K562 (cell line): ENCODE data around the gene BANF2. TPM values are rescaled to one million over a fixed set of nuclear protein-coding genes. Genes with fewer than 3 reads are reported as not detected.

Source experiments
- ATAC-seq: fragments of 200-7000 bp; cut with Tn5 transposase; 3 replicates; pipeline ENCODE4 v1.9.1; 2020; ENCODE audit warnings: moderate library complexity
- BruUV-seq: library from RNA; stranded (reverse); fragments of 400-500 nt; replicated peaks from 2 replicates; lab custom pipeline; 2021; lab: Mats Ljungman, UMichigan
- CTCF ChIA-PET: fragments of 300-600 bp; formaldehyde crosslinking; extraction: SDS; loops from one replicate; lab custom pipeline; 2021; ENCODE audit warnings: low intra/inter-chr PET ratio; lab: Yijun Ruan, JAX
- POLR2A ChIA-PET: fragments of 300-600, 350-650 bp; sonication (Branson Sonifier 250); formaldehyde crosslinking; extraction: SDS; loops from one replicate; lab custom pipeline; 2021; ENCODE audit warnings: antibody characterized with exemption, inconsistent platforms; lab: Yijun Ruan, JAX
- DNase-seq, 4 experiments: peaks; one replicate each; pipeline versions ENCODE4 v3.0.0 to v3.0.0-alpha.2; 2011 to 2018; ENCODE audit warnings: low spot score in 3 of 4, mixed read lengths in 3 of 4; ENCODE audit errors: extremely low read depth in 1 of 4
- FAIRE-seq: peaks from 2 replicates; lab custom pipeline; 2011; peaks lifted over from hg19 to GRCh38; lab: Jason Lieb, UNC
- H2AFZ ChIP-seq: 2 replicates; pipeline ENCODE4 v1.6.0; 2011; ENCODE audit warnings: low read depth, low read length, control low read depth, inconsistent platforms
- H3K27ac ChIP-seq: fragments of 200-600 bp; 3 replicates; pipeline ENCODE4 v1.8.0; 2011; ENCODE audit warnings: low read depth, mild to moderate bottlenecking, control low read depth, inconsistent platforms, low read length, moderate library complexity, mixed read lengths; ENCODE audit errors: extremely low read depth
- H3K27me3 ChIP-seq, 2 experiments: fragments of 300-600 bp in 1 of 2; 2 replicates in 1 of 2; 3 replicates in 1 of 2; pipeline versions ENCODE4 v1.6.0 to v1.8.0; 2011; ENCODE audit warnings: inconsistent platforms in 2 of 2, low read length in 2 of 2, mild to moderate bottlenecking in 1 of 2, mixed read lengths in 1 of 2, moderate library complexity in 1 of 2; ENCODE audit not compliant: control insufficient read depth in 2 of 2, insufficient read depth in 2 of 2
- H3K36me3 ChIP-seq: fragments of 300-600 bp; 3 replicates; pipeline ENCODE4 v1.8.0; 2011; ENCODE audit warnings: mild to moderate bottlenecking, low read length, inconsistent platforms; ENCODE audit not compliant: control insufficient read depth, insufficient read depth
- H3K4me1 ChIP-seq, 2 experiments: fragments of 200-600 bp in 1 of 2; replicated peaks in 1 of 2; 2 replicates in 1 of 2; 3 replicates in 1 of 2; pipeline versions ENCODE4 v1.5.1 to v1.8.0; 2011; ENCODE audit warnings: inconsistent platforms in 2 of 2, low read length in 2 of 2, mild to moderate bottlenecking in 1 of 2, mixed read lengths in 1 of 2, moderate library complexity in 1 of 2; ENCODE audit not compliant: control insufficient read depth in 2 of 2, insufficient read depth in 2 of 2
- H3K4me2 ChIP-seq: 2 replicates; pipeline ENCODE4 v1.6.1; 2011; ENCODE audit warnings: low read length, control low read depth, inconsistent platforms, mixed read lengths; ENCODE audit not compliant: insufficient read depth
- H3K4me3 ChIP-seq: fragments of 200-600 bp; sonication (generic), shearing (Covaris generic); 2 replicates; pipeline ENCODE4 v1.5.1; 2016; ENCODE audit warnings: control low read depth, inconsistent platforms
- H3K79me2 ChIP-seq: fragments of 200-600 bp; 3 replicates; pipeline ENCODE4 v1.8.0; 2011; ENCODE audit warnings: low read length, inconsistent platforms; ENCODE audit not compliant: control insufficient read depth, insufficient read depth
- H3K9ac ChIP-seq, 2 experiments: 2 replicates each; pipeline versions ENCODE4 v1.6.0 to v1.6.1; 2011; ENCODE audit warnings: low read depth in 2 of 2, low read length in 2 of 2, control low read depth in 1 of 2, inconsistent platforms in 1 of 2, mild to moderate bottlenecking in 1 of 2, mixed read lengths in 1 of 2; ENCODE audit not compliant: insufficient read depth in 1 of 2
- H3K9me1 ChIP-seq: one replicate; pipeline ENCODE4 v1.6.0; 2011; ENCODE audit warnings: inconsistent platforms, mild to moderate bottlenecking, low read length, moderate library complexity; ENCODE audit not compliant: control insufficient read depth, insufficient read depth
- H3K9me3 ChIP-seq: replicated peaks from 2 replicates; pipeline ENCODE4 v1.5.1; 2011; ENCODE audit warnings: low read depth, low read length, inconsistent platforms; ENCODE audit not compliant: control insufficient read depth, insufficient read depth
- H4K20me1 ChIP-seq: replicated peaks from 2 replicates; pipeline ENCODE4 v1.6.1; 2011; ENCODE audit warnings: low read length, inconsistent platforms, mixed read lengths; ENCODE audit not compliant: control insufficient read depth, insufficient read depth
- CBX5 ChIP-seq: IDR thresholded peaks from 2 replicates; pipeline ENCODE4 v1.6.1; 2014; ENCODE audit warnings: low read depth, borderline replicate concordance
- FIP1L1 ChIP-seq: fragments of 200-400 bp; formaldehyde crosslinking; IDR thresholded peaks from 2 replicates; pipeline ENCODE4 v1.6.1; 2018; ENCODE audit warnings: mild to moderate bottlenecking, low read depth, low read length; ENCODE audit not compliant: poor library complexity, severe bottlenecking
- HDAC8 ChIP-seq: fragments of 450-650 bp; IDR thresholded peaks from 2 replicates; pipeline ENCODE4 v1.6.1; 2016; ENCODE audit warnings: mild to moderate bottlenecking, missing genetic modification characterization, moderate library complexity, missing compliant biosample characterization
- HEY1 ChIP-seq: fragments of 250-450 bp; sonication (Bioruptor Pico); IDR thresholded peaks from 2 replicates; pipeline ENCODE4 v1.5.0; 2020; ENCODE audit warnings: mild to moderate bottlenecking, moderate library complexity, borderline replicate concordance
- NFE2 ChIP-seq: IDR thresholded peaks from 2 replicates; pipeline ENCODE4 v1.6.1; 2014; ENCODE audit warnings: antibody characterized with exemption, low read depth
- NR3C1 ChIP-seq: sonication (generic); formaldehyde crosslinking; IDR thresholded peaks from 2 replicates; pipeline ENCODE4 v1.8.1; 2022; ENCODE audit warnings: missing genetic modification reagents
- RAD21 ChIP-seq, 2 experiments: fragments of 250-450 bp in 1 of 2; fragments of 450-650 bp in 1 of 2; sonication (Bioruptor Pico) in 1 of 2; formaldehyde crosslinking in 1 of 2; IDR thresholded peaks in 1 of 2; conservative IDR thresholded peaks in 1 of 2; 2 replicates each; pipeline versions ENCODE4 v1.4.0 to v1.8.0; 2020 to 2022; ENCODE audit warnings: mild to moderate bottlenecking in 2 of 2, moderate library complexity in 1 of 2
- RFX1 ChIP-seq: fragments of 450-650 bp; IDR thresholded peaks from 2 replicates; pipeline ENCODE4 v1.6.1; 2016; ENCODE audit warnings: mild to moderate bottlenecking, moderate library complexity
- SMC3 ChIP-seq: conservative IDR thresholded peaks from 2 replicates; pipeline ENCODE4 v1.6.1; 2011; ENCODE audit warnings: low read depth, low read length, improper control_type of control experiment; ENCODE audit not compliant: insufficient read depth
- TBL1XR1 ChIP-seq, 2 experiments: IDR thresholded peaks; 2 replicates each; pipeline ENCODE4 v1.6.1; 2012; ENCODE audit warnings: improper control_type of control experiment in 2 of 2, low read length in 2 of 2, mild to moderate bottlenecking in 1 of 2
- TRIM28 ChIP-seq: fragments of 450-650 bp; IDR thresholded peaks from 2 replicates; pipeline ENCODE4 v1.6.1; 2017
- U2AF2 ChIP-seq: fragments of 200-400 bp; formaldehyde crosslinking; optimal IDR thresholded peaks from 2 replicates; pipeline ENCODE3; 2017; ENCODE audit warnings: low read depth, mild to moderate bottlenecking, low read length
- WGBS: fragments of 100-300 bp; shearing (Covaris generic); methylation state at CpG from one replicate; pipeline ENCODE4 v1.1.6; 2016; ENCODE audit warnings: low coverage, mixed read lengths; ENCODE audit not compliant: insufficient coverage; ENCODE audit errors: missing lambda C conversion rate; 5-methylcytosine and 5-hydroxymethylcytosine counted together
- in situ Hi-C: fragments of 300-500 bp; cut with MboI; formaldehyde crosslinking; loops from 4 replicates; pipeline ENCODE4 v1.15.0; 2018; ENCODE audit warnings: inconsistent platforms, mixed read lengths
- intact Hi-C: fragments of 100-400 bp; cut with micrococcal nuclease; formaldehyde crosslinking; loops from 2 replicates; pipeline ENCODE4 v1.14.2; 2022
- polyA plus RNA-seq, 8 experiments: library from polyadenylated mRNA; depleted of rRNA in 4 of 8; stranded (reverse) in 5 of 8; unstranded in 3 of 8; fragments of >200 nt; fragmentation: Nextera tagmentation in 2 of 8; fragmentation: Illumina TruSeq in 1 of 8; extraction: Ambion mirVana in 2 of 8; extraction: Trizol in 1 of 8; gene quantifications; 2 replicates each; pipeline versions ENCODE4 v1.2.1 to v1.2.3, GENCODE V29; 2011 to 2014; ENCODE audit warnings: inconsistent platforms in 1 of 8, missing spikeins in 1 of 8
- total RNA-seq, 7 experiments: library from RNA; depleted of rRNA in 6 of 7; stranded (reverse); fragments of >200 nt in 6 of 7; fragmentation: Illumina TruSeq in 2 of 7; extraction: Trizol in 2 of 7; gene quantifications; 2 replicates each; pipeline versions ENCODE4 v1.2.1 to v1.2.3, GENCODE V29; 2011 to 2021; ENCODE audit warnings: low replicate concordance in 1 of 7
- TF ChIP-seq, protein P1 (sequence below), 2 experiments: fragments of 450-650 bp; formaldehyde crosslinking in 1 of 2; IDR thresholded peaks; 2 replicates each; pipeline versions ENCODE4 v1.4.0 to v1.6.1; 2014 to 2020; ENCODE audit warnings: mild to moderate bottlenecking in 2 of 2, borderline replicate concordance in 1 of 2, low read depth in 1 of 2

BANF2 gene
- total and polyA plus RNA-seq, 9 of the 15 experiments (the other 6 are each of a cell fraction or from before 2014, with no cell fraction given) = not detected

DNA sequence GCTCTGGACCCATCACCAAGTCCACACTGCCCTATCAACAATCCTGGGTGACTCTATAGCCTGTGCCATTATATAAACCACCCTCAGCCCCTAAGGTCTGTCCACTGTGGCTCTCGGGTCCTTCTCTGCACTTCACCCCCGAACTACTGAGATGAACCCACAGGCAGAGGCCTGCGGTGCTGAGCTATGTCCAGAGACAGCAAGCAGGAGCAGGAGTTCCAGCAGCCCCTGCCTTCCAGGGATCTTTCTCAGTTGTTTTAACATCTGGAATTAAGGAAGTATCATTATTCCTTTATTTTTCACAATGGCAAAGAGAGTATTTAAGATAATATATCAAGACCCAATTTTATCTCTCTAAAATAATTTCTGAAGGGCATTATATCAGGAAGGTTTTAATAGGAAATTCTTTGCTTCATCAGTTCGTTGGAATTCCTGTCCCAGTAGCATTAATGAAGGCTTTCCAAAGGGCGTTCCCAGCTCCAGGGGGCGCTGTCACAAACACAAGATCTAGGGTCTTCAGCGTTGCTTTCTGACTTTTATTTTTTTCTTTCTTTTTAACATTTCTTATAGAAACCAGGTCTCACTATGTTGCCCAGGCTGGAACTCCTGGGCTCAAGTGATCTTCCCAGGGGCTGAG is 45.0 kb upstream of the BANF2 start:
- no peak overlapping the region for H3K9ac ChIP-seq
- H3K4me3 ChIP-seq = no peak overlapping the region
- 0 out of 2 replicates have a peak, but pooled peaks cover 2% of the 10 kb centered on the region for H3K9me3 ChIP-seq
- intact Hi-C loops (loop anchor here (5.0 kb wide), 1 partner anchor 343 kb away; no protein-coding TSS in a partner anchor), in situ Hi-C loops (no loop called here)
- peaks cover 5% of the 10 kb centered on the region for H3K9me1 ChIP-seq
- no peaks in the 10 kb centered on the region for H3K79me2 ChIP-seq
- no peak overlapping the region for H3K4me2 ChIP-seq
- no peaks in the 10 kb centered on the region for H3K27me3 ChIP-seq
- peaks cover 24% of the 10 kb centered on the region; the same call in 1 of the 3 replicates for H3K36me3 ChIP-seq
- BruUV-seq = no TSS peak
- 22% methylated on average over 4 of the region's 7 CpGs for WGBS
- ChIA-PET POLR2A (interaction anchor here (0.6 to 0.8 kb wide), 2 partner anchors 247 to 280 kb away, joined by 3 read pairs; no protein-coding TSS in a partner anchor), CTCF (interaction anchor here (0.7 to 1.1 kb wide), 3 partner anchors 19 to 342 kb away, joined by 3 to 7 read pairs (median 3); no protein-coding TSS in a partner anchor)
- DNase-seq (peak; percentile 15 to 44 (median 26)), ATAC-seq (peak; percentile 67), FAIRE-seq (peak; percentile 63)
- H3K4me1 ChIP-seq = no peaks in the 10 kb centered on the region; a peak in 2 of 5 replicates
- no peak overlapping the region for H3K27ac ChIP-seq
- H4K20me1 ChIP-seq = no peaks in the 10 kb centered on the region
- H2AFZ ChIP-seq = no peak overlapping the region
- TF ChIP-seq HEY1 (CRISPR knock-in tag) (no peak), FIP1L1 (no peak), SMC3 (peak; percentile 31; the same call in 1 of the 2 replicates), NR3C1 (CRISPR knock-in tag) (no peak), RAD21 (CRISPR knock-in tag; conservative IDR thresholded peaks at IDR 0.05 in 1 of 2, IDR thresholded peaks at IDR 0.05 in 1 of 2) (peak in 1 of 2 experiments; percentile 27; a peak in 1 of 4 replicates), TRIM28 (no peak), CBX5 (no peak), U2AF2 (no peak), RFX1 (no peak), TBL1XR1 (IDR thresholded peaks at IDR 0.05; ENCODE audit: low read length in 2 of 2) (no peak), NFE2 (no peak), HDAC8 (no peak)
- TF ChIP-seq, protein P1, sequence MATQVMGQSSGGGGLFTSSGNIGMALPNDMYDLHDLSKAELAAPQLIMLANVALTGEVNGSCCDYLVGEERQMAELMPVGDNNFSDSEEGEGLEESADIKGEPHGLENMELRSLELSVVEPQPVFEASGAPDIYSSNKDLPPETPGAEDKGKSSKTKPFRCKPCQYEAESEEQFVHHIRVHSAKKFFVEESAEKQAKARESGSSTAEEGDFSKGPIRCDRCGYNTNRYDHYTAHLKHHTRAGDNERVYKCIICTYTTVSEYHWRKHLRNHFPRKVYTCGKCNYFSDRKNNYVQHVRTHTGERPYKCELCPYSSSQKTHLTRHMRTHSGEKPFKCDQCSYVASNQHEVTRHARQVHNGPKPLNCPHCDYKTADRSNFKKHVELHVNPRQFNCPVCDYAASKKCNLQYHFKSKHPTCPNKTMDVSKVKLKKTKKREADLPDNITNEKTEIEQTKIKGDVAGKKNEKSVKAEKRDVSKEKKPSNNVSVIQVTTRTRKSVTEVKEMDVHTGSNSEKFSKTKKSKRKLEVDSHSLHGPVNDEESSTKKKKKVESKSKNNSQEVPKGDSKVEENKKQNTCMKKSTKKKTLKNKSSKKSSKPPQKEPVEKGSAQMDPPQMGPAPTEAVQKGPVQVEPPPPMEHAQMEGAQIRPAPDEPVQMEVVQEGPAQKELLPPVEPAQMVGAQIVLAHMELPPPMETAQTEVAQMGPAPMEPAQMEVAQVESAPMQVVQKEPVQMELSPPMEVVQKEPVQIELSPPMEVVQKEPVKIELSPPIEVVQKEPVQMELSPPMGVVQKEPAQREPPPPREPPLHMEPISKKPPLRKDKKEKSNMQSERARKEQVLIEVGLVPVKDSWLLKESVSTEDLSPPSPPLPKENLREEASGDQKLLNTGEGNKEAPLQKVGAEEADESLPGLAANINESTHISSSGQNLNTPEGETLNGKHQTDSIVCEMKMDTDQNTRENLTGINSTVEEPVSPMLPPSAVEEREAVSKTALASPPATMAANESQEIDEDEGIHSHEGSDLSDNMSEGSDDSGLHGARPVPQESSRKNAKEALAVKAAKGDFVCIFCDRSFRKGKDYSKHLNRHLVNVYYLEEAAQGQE (IDR thresholded peaks at IDR 0.05; ENCODE audit: borderline replicate concordance) = peak; percentile 13; the same call in 1 of the 2 replicates
- TF ChIP-seq, protein P1 (CRISPR knock-in tag; IDR thresholded peaks at IDR 0.05; ENCODE audit: low read depth) = no peak
